DOHH2 (cell line): ENCODE measurements around the gene TAPBPL.

Source experiments
- H3F3A ChIP-seq: fragments of 200-600 bp; sonication (generic), shearing (Covaris generic); 2 replicates; pipeline ENCODE4 v1.6.0; 2016; ENCODE audit warnings: antibody characterized with exemption, mild to moderate bottlenecking; ENCODE audit not compliant: control insufficient read depth, insufficient read depth
- H3K27ac ChIP-seq: fragments of 200-600 bp; sonication (generic); 2 replicates; pipeline ENCODE4 v1.5.1; 2014; ENCODE audit warnings: low read depth, mild to moderate bottlenecking, low read length, moderate library complexity
- H3K27me3 ChIP-seq: fragments of 200-600 bp; sonication (generic); 2 replicates; pipeline ENCODE4 v1.6.1; 2014; ENCODE audit warnings: mild to moderate bottlenecking, low read length, mixed read lengths; ENCODE audit not compliant: control insufficient read depth
- H3K36me3 ChIP-seq: fragments of 200-600 bp; sonication (generic); 2 replicates; pipeline ENCODE4 v1.6.1; 2014; ENCODE audit warnings: mild to moderate bottlenecking, low read length, moderate library complexity, mixed read lengths; ENCODE audit not compliant: control insufficient read depth
- H3K4me1 ChIP-seq: fragments of 200-600 bp; sonication (generic); 2 replicates; pipeline ENCODE4 v1.6.1; 2014; ENCODE audit warnings: mild to moderate bottlenecking, low read length, mixed read lengths; ENCODE audit not compliant: control insufficient read depth
- H3K4me2 ChIP-seq: fragments of 200-600 bp; sonication (generic); 2 replicates; pipeline ENCODE4 v1.6.0; 2014; ENCODE audit warnings: mild to moderate bottlenecking, low read length, moderate library complexity
- H3K4me3 ChIP-seq: fragments of 200-600 bp; sonication (generic); 2 replicates; pipeline ENCODE4 v1.5.1; 2014; ENCODE audit warnings: mild to moderate bottlenecking, low read length, mixed read lengths
- H3K79me2 ChIP-seq: fragments of 200-600 bp; sonication (generic); 2 replicates; pipeline ENCODE4 v1.6.1; 2014; ENCODE audit warnings: mild to moderate bottlenecking, low read length, mixed read lengths; ENCODE audit not compliant: control insufficient read depth
- H3K9me2 ChIP-seq: fragments of 200-600 bp; sonication (generic); replicated peaks from 2 replicates; pipeline ENCODE4 v1.6.1; 2014; ENCODE audit warnings: mild to moderate bottlenecking, low read length, mixed read lengths; ENCODE audit not compliant: control insufficient read depth
- H3K9me3 ChIP-seq: fragments of 200-600 bp; sonication (generic); 2 replicates; pipeline ENCODE4 v1.6.1; 2014; ENCODE audit warnings: antibody characterized with exemption, low read length, mixed read lengths; ENCODE audit not compliant: control insufficient read depth, insufficient read depth
- H4K20me1 ChIP-seq: fragments of 200-600 bp; sonication (generic); 2 replicates; pipeline ENCODE4 v1.6.0; 2014; ENCODE audit warnings: low read depth, mild to moderate bottlenecking, antibody characterized with exemption, low read length, moderate library complexity; ENCODE audit not compliant: control insufficient read depth, insufficient read depth
- CTCF ChIP-seq: fragments of 200-600 bp; sonication (generic); IDR thresholded peaks from one replicate; pipeline ENCODE4 v1.5.1; 2014; ENCODE audit warnings: antibody characterized with exemption, mild to moderate bottlenecking, low read depth, low read length; ENCODE audit not compliant: poor library complexity, severe bottlenecking
- EZH2phosphoT487 ChIP-seq: fragments of 200-600 bp; sonication (generic); IDR thresholded peaks from 2 replicates; pipeline ENCODE4 v1.6.1; 2017; ENCODE audit warnings: borderline replicate concordance, mild to moderate bottlenecking, antibody characterized with exemption, low read length, moderate library complexity, mixed read lengths

TAPBPL gene

GRCh38 chr12:6438345-6438744 is 13.5 kb upstream of the TAPBPL start:
- H3K4me2 ChIP-seq: no peak overlapping the region
- H3K79me2 ChIP-seq: no peaks in the 10 kb centered on the region
- no peak overlapping the region for H3K4me3 ChIP-seq

DNA sequence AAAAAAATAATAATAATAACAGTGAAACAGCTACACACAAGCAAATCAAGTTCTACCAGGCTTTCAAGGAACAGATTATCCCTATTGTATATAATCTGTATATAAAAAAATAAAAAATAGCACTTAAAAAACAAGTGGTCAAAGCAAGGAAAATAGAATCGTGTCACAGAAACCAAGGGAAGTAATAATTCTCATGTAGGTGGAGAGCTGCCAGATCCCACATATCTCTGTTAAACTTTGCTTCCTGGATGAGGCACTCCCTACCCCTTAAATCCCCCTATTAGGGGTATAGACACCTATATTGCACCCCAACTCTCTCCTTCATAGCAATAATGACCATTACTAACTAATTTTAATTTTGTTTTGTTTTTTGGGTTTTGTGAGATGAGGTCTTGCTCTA is 11.5 kb upstream of the TAPBPL start:
- H3K27me3 ChIP-seq: no peaks in the 10 kb centered on the region
- H3K4me3 ChIP-seq: no peak overlapping the region
- peaks cover 12% of the 10 kb centered on the region for H3K79me2 ChIP-seq
- peaks cover 15% of the 10 kb centered on the region for H3F3A ChIP-seq
- no peaks in the 10 kb centered on the region for H4K20me1 ChIP-seq
- peaks cover 45% of the 10 kb centered on the region for H3K4me1 ChIP-seq
- no peak for TF ChIP-seq EZH2phosphoT487
- TF ChIP-seq CTCF: no peak
- no peaks in the 10 kb centered on the region for H3K9me3 ChIP-seq
- no peaks in the 10 kb centered on the region for H3K9me2 ChIP-seq
- H3K36me3 ChIP-seq: peaks cover 2% of the 10 kb centered on the region
- no peak overlapping the region for H3K27ac ChIP-seq
- no peak overlapping the region for H3K4me2 ChIP-seq

More at GRCh38 chr12:6438345-6438744, 13.5 kb upstream of the TAPBPL start:
- H3F3A ChIP-seq: peaks cover 15% of the 10 kb centered on the region
- no peaks in the 10 kb centered on the region for H3K27me3 ChIP-seq
- no peaks in the 10 kb centered on the region for H4K20me1 ChIP-seq
- H3K9me3 ChIP-seq: no peaks in the 10 kb centered on the region
- peaks cover 51% of the 10 kb centered on the region for H3K4me1 ChIP-seq
- H3K27ac ChIP-seq: no peak overlapping the region
- TF ChIP-seq EZH2phosphoT487 (no peak), CTCF (no peak)
- no peaks in the 10 kb centered on the region for H3K36me3 ChIP-seq
- no peaks in the 10 kb centered on the region for H3K9me2 ChIP-seq

GRCh38 chr12:6442836-6443235 is 9.0 kb upstream of the TAPBPL start:
- H3K4me2 ChIP-seq: peak overlapping the region; percentile 92
- H3K79me2 ChIP-seq: peaks cover 35% of the 10 kb centered on the region
- H4K20me1 ChIP-seq: no peaks in the 10 kb centered on the region
- H3K27ac ChIP-seq: peak overlapping the region; percentile 92
- H3K4me1 ChIP-seq: peaks cover 63% of the 10 kb centered on the region
- peaks cover 34% of the 10 kb centered on the region for H3F3A ChIP-seq
- H3K9me3 ChIP-seq: no peaks in the 10 kb centered on the region
- no peaks in the 10 kb centered on the region for H3K27me3 ChIP-seq
- no peak for TF ChIP-seq CTCF
- TF ChIP-seq EZH2phosphoT487: no peak
- peaks cover 24% of the 10 kb centered on the region for H3K36me3 ChIP-seq
- H3K4me3 ChIP-seq: peak overlapping the region; percentile 90
- H3K9me2 ChIP-seq: no peaks in the 10 kb centered on the region
